ENCODE results near the gene CDH10. TPM values are rescaled to one million over a fixed set of nuclear protein-coding genes. Genes with fewer than 3 reads are reported as not detected.

CDH10 gene
- total RNA-seq, 1 donor from 2014 or later, result not detected

GRCh38 chr5:24649531-24649930, 4.8 kb upstream of the CDH10 start:
- Mint-ChIP-seq H3K4me1 (ENCODE audit: low read depth) (peaks cover 6% of the 10 kb centered on the region), H3K27ac (ENCODE audit: unreplicated experiment) (no peak overlapping the region), H3K27me3 (ENCODE audit: low read depth) (peaks cover 15% of the 10 kb centered on the region), H3K36me3 (ENCODE audit: low read depth) (no peaks in the 10 kb centered on the region), H3K4me3 (ENCODE audit: unreplicated experiment) (no peak overlapping the region), H3K9me3 (ENCODE audit: low read depth) (no peaks in the 10 kb centered on the region)
- no peak for DNase-seq (ENCODE audit: low spot score)
- TF ChIP-seq, protein P1, sequence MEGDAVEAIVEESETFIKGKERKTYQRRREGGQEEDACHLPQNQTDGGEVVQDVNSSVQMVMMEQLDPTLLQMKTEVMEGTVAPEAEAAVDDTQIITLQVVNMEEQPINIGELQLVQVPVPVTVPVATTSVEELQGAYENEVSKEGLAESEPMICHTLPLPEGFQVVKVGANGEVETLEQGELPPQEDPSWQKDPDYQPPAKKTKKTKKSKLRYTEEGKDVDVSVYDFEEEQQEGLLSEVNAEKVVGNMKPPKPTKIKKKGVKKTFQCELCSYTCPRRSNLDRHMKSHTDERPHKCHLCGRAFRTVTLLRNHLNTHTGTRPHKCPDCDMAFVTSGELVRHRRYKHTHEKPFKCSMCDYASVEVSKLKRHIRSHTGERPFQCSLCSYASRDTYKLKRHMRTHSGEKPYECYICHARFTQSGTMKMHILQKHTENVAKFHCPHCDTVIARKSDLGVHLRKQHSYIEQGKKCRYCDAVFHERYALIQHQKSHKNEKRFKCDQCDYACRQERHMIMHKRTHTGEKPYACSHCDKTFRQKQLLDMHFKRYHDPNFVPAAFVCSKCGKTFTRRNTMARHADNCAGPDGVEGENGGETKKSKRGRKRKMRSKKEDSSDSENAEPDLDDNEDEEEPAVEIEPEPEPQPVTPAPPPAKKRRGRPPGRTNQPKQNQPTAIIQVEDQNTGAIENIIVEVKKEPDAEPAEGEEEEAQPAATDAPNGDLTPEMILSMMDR (IDR thresholded peaks at IDR 0.05), result no peak

GRCh38 chr5:24646915-24647314, 2.1 kb upstream of the CDH10 start:
- H3K4me1 Mint-ChIP-seq (ENCODE audit: low read depth), result peaks cover 8% of the 10 kb centered on the region
- TF ChIP-seq, protein P1 (IDR thresholded peaks at IDR 0.05), result no peak
- no peak for DNase-seq (ENCODE audit: low spot score)
- no peaks in the 10 kb centered on the region for H3K9me3 Mint-ChIP-seq (ENCODE audit: low read depth)
- peaks cover 27% of the 10 kb centered on the region for H3K27me3 Mint-ChIP-seq (ENCODE audit: low read depth)
- H3K36me3 Mint-ChIP-seq (ENCODE audit: low read depth), result no peaks in the 10 kb centered on the region
- no peak overlapping the region for H3K27ac Mint-ChIP-seq (ENCODE audit: unreplicated experiment)
- H3K4me3 Mint-ChIP-seq (ENCODE audit: unreplicated experiment), result no peak overlapping the region

DNA sequence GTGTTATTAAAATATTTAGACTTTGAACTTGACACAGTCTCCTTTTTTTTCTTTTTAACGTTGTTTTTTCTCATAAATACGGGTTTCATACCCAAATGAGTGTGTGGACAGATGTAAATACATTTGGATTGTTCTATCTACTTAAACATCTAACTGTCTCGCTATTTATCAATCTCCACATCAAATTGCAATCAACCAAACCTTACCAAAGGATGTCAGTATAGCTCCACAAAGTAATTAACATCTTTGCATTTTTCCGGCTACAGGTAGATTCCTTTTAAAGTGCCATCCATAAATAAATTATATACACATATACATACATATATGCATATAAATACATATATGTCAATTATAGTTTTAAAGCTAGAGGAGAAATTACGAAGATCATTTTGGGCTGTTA, 705 bp upstream of the CDH10 start:
- TF ChIP-seq, protein P1 (IDR thresholded peaks at IDR 0.05), result no peak
- Mint-ChIP-seq H3K9me3 (ENCODE audit: low read depth) (no peaks in the 10 kb centered on the region), H3K27me3 (ENCODE audit: low read depth) (peaks cover 29% of the 10 kb centered on the region), H3K36me3 (ENCODE audit: low read depth) (no peaks in the 10 kb centered on the region), H3K27ac (ENCODE audit: unreplicated experiment) (no peak overlapping the region), H3K4me3 (ENCODE audit: unreplicated experiment) (no peak overlapping the region), H3K4me1 (ENCODE audit: low read depth) (peaks cover 8% of the 10 kb centered on the region)
- no peak for DNase-seq (ENCODE audit: low spot score)

DNA sequence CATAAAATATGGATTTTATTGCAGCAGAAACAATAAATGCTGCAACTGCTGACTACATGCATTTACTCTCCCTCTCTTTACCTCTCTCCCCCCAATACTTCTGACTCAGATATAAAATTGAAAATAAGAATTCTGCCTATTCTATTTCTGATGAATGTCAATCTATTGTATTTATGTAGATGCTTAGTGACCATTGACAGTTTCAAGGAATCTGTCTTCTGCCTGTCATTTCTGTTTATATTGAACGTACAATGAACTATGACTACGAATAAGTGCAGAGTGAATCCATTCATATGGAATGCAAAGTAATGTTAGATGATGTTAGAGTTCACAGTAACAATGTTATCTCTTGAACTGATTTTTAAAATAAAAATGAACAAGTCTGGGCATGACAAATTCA, 898 bp downstream of the CDH10 start:
- DNase-seq (ENCODE audit: low spot score), result no peak
- peaks cover 35% of the 10 kb centered on the region for H3K27me3 Mint-ChIP-seq (ENCODE audit: low read depth)
- peaks cover 8% of the 10 kb centered on the region for H3K4me1 Mint-ChIP-seq (ENCODE audit: low read depth)
- TF ChIP-seq, protein P1 (IDR thresholded peaks at IDR 0.05), result no peak
- H3K9me3 Mint-ChIP-seq (ENCODE audit: low read depth), result no peaks in the 10 kb centered on the region
- no peaks in the 10 kb centered on the region for H3K36me3 Mint-ChIP-seq (ENCODE audit: low read depth)
- no peak overlapping the region for H3K4me3 Mint-ChIP-seq (ENCODE audit: unreplicated experiment)
- H3K27ac Mint-ChIP-seq (ENCODE audit: unreplicated experiment), result no peak overlapping the region

DNA sequence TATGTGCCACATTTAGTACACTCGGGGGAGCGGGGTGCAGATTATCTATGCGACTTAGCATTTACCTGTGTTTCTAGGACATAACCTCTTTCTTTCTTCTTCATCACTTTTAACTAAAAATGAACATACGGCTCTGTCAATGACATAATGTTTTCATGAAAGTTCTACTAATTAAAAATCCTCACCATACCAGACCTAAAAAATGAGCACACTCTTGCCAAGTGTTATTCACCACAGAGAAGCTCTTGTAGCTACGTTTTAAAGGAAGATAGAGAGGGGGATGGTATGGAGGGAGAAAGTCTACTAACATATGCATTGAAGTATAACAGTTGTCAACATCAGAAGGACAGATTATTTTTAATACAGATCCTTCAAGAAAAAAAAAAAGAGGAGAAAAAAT, 1.6 kb downstream of the CDH10 start:
- no peak overlapping the region for H3K4me3 Mint-ChIP-seq (ENCODE audit: unreplicated experiment)
- H3K4me1 Mint-ChIP-seq (ENCODE audit: low read depth), result peaks cover 8% of the 10 kb centered on the region
- no peaks in the 10 kb centered on the region for H3K9me3 Mint-ChIP-seq (ENCODE audit: low read depth)
- peaks cover 31% of the 10 kb centered on the region for H3K27me3 Mint-ChIP-seq (ENCODE audit: low read depth)
- no peaks in the 10 kb centered on the region for H3K36me3 Mint-ChIP-seq (ENCODE audit: low read depth)
- TF ChIP-seq, protein P1 (IDR thresholded peaks at IDR 0.05), result no peak
- H3K27ac Mint-ChIP-seq (ENCODE audit: unreplicated experiment), result no peak overlapping the region
- DNase-seq (ENCODE audit: low spot score), result no peak
